NCI-H526 treated with DMSO at 0.1 percent for 48 hours (cell line): ENCODE measurements around the gene LRP5.

Experiments
- DNase-seq: peaks from one replicate; lab custom pipeline; 2025; lab: John Stamatoyannopoulos, UW

Gene LRP5

GRCh38 chr11:68347345-68347744 lies 35.0 kb downstream of the LRP5 start:
- no peak for DNase-seq

GRCh38 chr11:68347841-68348240 lies 35.5 kb downstream of the LRP5 start:
- no peak for DNase-seq

DNA sequence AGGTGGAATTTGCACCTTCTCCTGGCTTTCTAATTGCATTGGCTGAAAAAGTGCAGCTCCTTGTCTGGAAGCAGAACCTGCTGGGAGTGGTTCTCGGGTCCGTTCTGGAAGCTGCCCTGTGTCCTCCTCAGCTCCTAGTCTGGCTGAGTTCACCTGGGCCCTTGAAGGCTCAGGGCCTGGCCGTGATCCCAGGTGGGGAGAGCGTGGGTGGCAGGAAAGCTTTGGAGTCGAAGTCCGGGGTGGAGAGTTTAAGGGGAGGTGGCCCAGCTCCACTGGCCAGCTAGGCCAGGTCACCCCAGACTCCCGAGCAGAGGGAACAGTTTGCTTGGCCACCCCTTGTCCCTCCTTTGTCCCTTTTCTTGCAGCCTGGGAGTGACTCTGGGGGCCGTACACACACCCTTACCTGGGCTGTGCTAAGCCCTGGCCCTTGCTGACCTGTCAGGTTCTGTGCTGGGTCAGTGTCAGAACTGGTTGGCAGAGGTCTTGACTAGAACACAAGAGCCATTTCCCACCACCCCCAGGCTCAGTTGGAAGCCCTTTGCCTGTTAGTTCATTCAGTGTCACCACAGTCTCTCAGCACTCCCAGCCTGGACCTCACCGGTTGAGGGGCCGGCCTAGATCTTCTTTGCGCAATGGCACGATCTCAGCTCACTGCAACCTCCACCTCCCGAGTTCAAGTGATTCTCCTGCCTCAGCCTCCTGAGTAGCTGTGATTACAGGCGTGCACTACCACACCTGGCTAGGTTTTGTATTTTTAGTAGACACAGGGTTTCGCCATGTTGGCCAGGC lies 37.3 kb downstream of the LRP5 start:
- no peak for DNase-seq

- no peak for DNase-seq
Measured at GRCh38 chr11:68350759-68351449, 38.5 kb downstream of the LRP5 start.

DNA sequence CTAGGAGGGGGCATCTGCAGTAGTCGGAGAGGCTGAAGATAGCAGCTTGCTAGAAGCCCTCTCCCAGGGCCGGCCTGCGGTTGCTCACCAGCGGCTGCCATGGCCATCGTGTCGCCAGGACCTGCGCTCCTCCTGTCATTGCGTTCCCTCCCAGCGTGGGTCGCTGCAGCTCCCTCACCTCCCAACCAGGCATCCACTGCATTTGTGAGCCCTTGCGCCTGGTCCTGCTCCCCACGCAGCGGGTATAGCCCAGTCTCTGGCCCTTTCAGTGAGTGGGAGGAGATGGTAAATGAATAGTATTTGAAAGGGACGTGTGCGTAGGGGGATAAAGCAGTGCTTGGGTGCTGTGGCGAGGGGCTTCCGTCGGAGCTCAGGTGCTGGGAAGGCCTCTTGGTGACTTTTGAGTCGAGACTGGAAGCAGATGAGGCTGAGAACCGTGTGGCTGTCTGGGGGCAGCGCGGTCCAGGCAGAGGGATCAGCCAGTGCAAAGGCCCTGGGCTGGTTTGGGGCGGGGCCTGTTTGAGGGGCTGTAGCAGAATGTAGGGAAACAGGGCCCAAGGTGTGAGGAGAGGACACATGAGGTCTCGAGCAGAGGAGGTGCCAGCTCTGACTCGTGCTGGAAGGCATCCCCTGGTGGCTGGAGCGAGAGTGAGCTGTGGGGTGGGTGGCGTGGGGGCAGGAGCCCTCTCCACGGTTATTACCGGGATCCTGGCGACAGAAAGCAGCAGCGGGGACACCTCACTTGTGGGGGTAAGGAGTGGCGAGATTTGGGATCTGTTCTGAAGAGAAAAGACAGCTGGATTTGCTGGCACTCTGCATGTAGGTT lies 39.3 kb downstream of the LRP5 start:
- DNase-seq: no peak

- DNase-seq: no peak
Measured at GRCh38 chr11:68352591-68352990, 40.2 kb downstream of the LRP5 start.

GRCh38 chr11:68353118-68353517 lies 40.7 kb downstream of the LRP5 start:
- DNase-seq: no peak

DNA sequence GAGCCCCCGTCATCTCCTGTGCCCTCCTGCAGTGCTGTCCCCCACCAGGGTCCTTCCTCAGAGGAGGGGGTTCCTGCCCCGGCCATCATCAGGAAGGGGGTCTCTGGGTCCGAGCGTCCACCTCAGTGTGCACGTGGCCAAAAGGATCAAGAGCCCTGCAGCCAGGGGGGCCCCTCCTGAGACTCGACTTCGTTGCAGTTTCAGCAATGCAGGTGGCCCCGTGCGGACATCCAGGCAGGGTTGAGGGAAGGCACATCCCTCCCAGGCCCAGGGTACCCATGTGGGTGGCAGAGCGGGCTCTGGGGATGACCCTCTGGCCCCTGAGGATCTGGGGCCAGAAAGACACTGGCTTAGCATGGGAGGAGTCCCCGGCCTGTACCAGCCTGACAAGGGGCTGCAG lies 41.3 kb downstream of the LRP5 start:
- no peak for DNase-seq

GRCh38 chr11:68354148-68354872 lies 41.9 kb downstream of the LRP5 start:
- DNase-seq: no peak

- DNase-seq: no peak
Measured at GRCh38 chr11:68355471-68355870, 43.1 kb downstream of the LRP5 start.

DNA sequence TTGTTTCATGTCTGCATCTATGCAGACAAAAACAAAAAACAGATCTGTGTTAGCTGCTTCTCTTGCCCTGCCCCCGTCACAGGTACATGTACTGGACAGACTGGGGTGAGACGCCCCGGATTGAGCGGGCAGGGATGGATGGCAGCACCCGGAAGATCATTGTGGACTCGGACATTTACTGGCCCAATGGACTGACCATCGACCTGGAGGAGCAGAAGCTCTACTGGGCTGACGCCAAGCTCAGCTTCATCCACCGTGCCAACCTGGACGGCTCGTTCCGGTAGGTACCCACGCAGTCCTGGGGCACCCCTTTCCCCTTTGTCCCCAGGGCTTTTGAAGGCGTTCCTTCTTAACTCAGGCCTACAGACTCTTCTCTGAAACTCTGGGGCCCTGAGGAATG lies 45.2 kb downstream of the LRP5 start:
- DNase-seq: no peak

DNA sequence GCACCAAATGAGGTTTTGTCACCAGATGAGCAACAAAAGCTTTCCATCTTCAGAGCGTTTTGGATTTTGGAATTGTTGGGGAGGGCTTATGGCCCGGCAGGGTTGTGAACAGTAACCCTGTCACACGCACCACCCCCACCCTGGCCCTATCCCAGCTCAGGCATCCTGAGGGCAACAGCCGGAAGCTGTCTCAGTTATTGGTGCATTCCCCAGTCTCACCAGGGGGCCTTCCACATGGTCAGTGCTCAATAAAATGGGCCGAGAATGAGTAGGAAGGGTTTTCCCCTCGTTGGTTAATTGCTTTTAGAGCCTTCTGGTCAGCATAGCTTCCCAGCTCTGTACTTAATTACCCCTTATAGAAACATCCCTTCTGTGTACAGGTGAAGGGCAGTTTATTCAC lies 46.0 kb downstream of the LRP5 start:
- DNase-seq: no peak

- DNase-seq: no peak
Measured at GRCh38 chr11:68361702-68362101, 49.3 kb downstream of the LRP5 start.

GRCh38 chr11:68362801-68363379 lies 50.5 kb downstream of the LRP5 start:
- DNase-seq: no peak

GRCh38 chr11:68363776-68364175 lies 51.4 kb downstream of the LRP5 start:
- no peak for DNase-seq

DNA sequence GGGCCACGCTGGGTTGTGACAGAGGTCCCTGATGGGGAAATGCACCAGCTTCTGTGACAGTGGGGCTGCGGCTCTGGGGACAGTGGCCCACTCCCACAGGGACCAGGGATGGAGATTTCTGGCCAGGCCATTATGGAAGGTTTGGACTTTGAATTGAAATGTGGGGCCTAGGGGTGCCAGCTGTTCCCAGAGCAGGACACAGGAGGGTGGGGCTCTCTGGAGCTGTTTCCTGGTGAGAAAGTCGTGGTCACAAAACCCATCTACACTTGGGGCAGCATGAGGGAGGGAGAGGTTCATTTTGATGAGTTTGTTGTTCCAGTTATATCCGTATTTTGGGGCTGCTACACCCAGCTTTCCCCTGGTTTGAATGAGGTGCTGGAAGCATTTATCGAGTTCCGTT lies 52.2 kb downstream of the LRP5 start:
- DNase-seq: no peak

DNA sequence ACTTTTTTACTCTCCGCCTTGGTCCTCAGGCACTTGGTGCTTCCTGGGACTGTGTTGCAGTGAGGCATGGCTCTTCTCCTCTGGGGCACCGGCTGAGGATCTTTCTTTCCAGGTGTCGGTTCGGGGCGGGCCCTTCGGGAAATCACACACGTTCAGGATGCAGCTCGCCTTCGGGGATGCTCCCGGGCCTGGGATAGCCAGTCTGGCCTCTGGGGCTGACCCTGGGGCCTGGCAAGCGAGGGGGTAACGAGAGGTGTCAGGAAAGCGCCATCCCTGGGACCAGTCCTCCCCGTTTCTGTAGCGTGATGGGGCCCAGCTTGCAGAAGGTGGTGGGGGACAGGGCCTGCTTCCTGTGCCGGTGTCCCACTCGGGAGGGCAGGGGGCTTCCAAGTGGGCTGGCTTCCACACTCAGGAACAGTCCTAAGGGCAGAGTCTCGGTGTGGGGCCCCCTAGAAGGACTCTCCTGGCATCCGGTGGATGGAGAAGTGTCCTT lies 53.6 kb downstream of the LRP5 start:
- DNase-seq: no peak

DNA sequence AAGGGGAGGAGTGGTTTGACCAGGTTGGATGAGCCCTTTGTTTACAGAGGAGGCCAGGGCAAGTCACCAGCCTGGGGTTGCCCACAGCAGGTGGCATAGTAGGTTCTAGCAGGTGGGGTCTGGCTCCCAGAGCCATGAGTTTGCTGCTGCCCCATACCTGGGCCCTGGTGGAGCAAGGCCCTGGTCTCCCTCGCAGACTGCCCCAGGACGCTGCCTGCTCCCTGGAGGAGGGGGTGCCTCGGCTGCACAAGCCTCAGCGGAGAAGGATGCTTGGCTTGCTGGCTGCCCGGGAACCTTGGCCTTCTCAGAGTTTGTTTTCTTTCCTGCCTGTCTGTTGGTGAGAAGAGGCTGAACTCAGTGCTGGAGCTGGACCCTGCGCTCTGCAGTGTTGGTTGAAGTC lies 54.9 kb downstream of the LRP5 start:
- DNase-seq: no peak

GRCh38 chr11:68369756-68370155 lies 57.4 kb downstream of the LRP5 start:
- no peak for DNase-seq

- no peak for DNase-seq
Measured at GRCh38 chr11:68370211-68371111, 58.1 kb downstream of the LRP5 start.
